Right lobe of liver (tissue), 4 donors: ENCODE measurements around the gene NIPBL.

Experiments used
- CTCF ChIP-seq, 4 donors: fragments of 200-600 bp in 3 of 4; fragments of 450-650 bp in 1 of 4; IDR thresholded peaks; one replicate each; pipeline versions ENCODE4 v1.5.1 to v1.8.0; 2016 to 2022; ENCODE audit warnings: antibody characterized with exemption in 4 of 4, mild to moderate bottlenecking in 2 of 4
- POLR2A ChIP-seq: fragments of 450-650 bp; IDR thresholded peaks from one replicate; pipeline ENCODE4 v1.6.1; 2017; ENCODE audit warnings: antibody characterized with exemption, mild to moderate bottlenecking
- donor health status: DM: no; HTN: no; CAD: no.
- donor health status: DM: no; HTN: no; CAD: no.
- donor health status: DM: no; HTN: yes; CAD: no.

GRCh38 chr5:37077146-37077545 lies 200.6 kb downstream of the NIPBL start:
- no peak for TF ChIP-seq CTCF (IDR thresholded peaks at IDR 0.05)
- TF ChIP-seq POLR2A = no peak
